Diencephalon (tissue), 1 donor: ENCODE measurements around the gene HDAC7. TPM values are rescaled to one million over a fixed set of nuclear protein-coding genes. Genes with fewer than 3 reads are reported as not detected.

ENCODE experiments used
- total RNA-seq: library from RNA; depleted of rRNA; stranded (reverse); fragments of >200 nt; gene quantifications from one replicate; pipeline ENCODE4 v1.2.3, GENCODE V29; 2014

The HDAC7 gene
- 6.5 TPM for total RNA-seq

GRCh38 chr12:47819896-47820630 is at the start of gene HDAC7:
Gene HDAC7, minus strand, starts transcription at chr12:47819903. Its CDS starts 118 bp downstream, at chr12:47819785.

GRCh38 chr12:47773062-47773857 is 46.4 kb downstream of the HDAC7 start, which contains the start of gene SLC48A1:
Gene SLC48A1, plus strand, starts transcription at chr12:47773238. Its CDS starts 67 bp downstream, at chr12:47773305.

GRCh38 chr12:47758834-47759690 is 60.6 kb downstream of the HDAC7 start, which contains the start of gene RAPGEF3:
Gene RAPGEF3, minus strand, starts transcription at chr12:47758880. Its CDS starts 324 bp downstream, at chr12:47758556.

Other genes starting within 250 kb of the HDAC7 start
- gene RPAP3, start 113.9 kb downstream of the HDAC7 start, total RNA-seq: 36.7 TPM
- not detected for gene ENDOU, start 94.4 kb downstream of the HDAC7 start, total RNA-seq
- gene RAPGEF3, start 61.0 kb downstream of the HDAC7 start, total RNA-seq: 16.6 TPM
- 21.0 TPM for gene SLC48A1, start 46.7 kb downstream of the HDAC7 start, total RNA-seq
- gene VDR, start 85.1 kb upstream of the HDAC7 start, total RNA-seq: 0.23 TPM
- gene TMEM106C, start 143.7 kb upstream of the HDAC7 start, total RNA-seq: 92.5 TPM
- 2.5 TPM for gene COL2A1, start 184.6 kb upstream of the HDAC7 start, total RNA-seq